ENCODE measurements around the gene IL25. TPM values are rescaled to one million over a fixed set of nuclear protein-coding genes. Genes with fewer than 3 reads are reported as not detected.

Gene IL25
- total and polyA plus RNA-seq, 2 experiments from 2014 or later = not detected

DNA sequence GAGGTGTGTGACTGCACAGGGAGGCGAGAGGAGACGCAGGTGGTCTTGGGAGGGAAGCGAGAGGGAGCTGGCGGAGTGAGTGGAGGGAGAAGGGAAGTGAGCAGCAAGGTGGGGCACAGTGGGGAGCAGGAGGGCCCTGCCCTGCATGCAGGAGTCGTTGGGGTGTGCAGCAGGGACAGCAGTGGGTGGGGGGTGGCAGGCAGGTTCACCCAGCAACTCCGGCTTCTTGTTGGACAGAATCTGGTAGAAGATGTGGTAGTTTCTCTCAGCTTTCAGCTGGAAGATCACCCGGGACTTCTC is 30.5 kb downstream of the IL25 start (continued):
- TF ChIP-seq, protein P1, sequence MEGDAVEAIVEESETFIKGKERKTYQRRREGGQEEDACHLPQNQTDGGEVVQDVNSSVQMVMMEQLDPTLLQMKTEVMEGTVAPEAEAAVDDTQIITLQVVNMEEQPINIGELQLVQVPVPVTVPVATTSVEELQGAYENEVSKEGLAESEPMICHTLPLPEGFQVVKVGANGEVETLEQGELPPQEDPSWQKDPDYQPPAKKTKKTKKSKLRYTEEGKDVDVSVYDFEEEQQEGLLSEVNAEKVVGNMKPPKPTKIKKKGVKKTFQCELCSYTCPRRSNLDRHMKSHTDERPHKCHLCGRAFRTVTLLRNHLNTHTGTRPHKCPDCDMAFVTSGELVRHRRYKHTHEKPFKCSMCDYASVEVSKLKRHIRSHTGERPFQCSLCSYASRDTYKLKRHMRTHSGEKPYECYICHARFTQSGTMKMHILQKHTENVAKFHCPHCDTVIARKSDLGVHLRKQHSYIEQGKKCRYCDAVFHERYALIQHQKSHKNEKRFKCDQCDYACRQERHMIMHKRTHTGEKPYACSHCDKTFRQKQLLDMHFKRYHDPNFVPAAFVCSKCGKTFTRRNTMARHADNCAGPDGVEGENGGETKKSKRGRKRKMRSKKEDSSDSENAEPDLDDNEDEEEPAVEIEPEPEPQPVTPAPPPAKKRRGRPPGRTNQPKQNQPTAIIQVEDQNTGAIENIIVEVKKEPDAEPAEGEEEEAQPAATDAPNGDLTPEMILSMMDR (conservative IDR thresholded peaks at IDR 0.05; ENCODE audit: low read depth in 2 of 2) = no peak
- no peak for TF ChIP-seq NANOG (IDR thresholded peaks at IDR 0.05; ENCODE audit: borderline replicate concordance)
- TF ChIP-seq STAT1 (IDR thresholded peaks at IDR 0.05; ENCODE audit: unreplicated experiment) = no peak
- no peak for TF ChIP-seq CREB1 (CRISPR knock-in tag; IDR thresholded peaks at IDR 0.05; ENCODE audit: low read depth)

DNA sequence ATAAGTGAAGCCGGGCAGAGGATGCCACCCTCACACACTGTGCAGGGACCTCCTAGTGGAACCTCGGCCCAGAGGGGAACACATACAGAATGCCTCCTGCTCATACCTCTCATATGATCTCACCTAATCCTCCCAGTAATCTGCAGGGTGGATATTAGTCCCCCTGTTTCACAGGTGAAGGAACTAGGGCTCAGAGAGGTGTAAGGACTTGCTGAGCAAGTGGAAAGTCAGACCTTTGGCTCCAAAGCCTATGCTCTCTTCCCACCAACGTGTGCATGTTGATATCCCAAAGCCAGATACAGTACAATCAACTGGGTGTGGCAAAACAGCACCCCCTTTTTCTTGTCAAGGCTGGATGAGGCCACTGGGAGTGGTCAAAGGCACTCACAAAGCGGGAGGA is 31.3 kb downstream of the IL25 start:
- Histone ChIP-seq H3K4me3 (no peak overlapping the region), H3K27ac (ENCODE audit: low read depth) (no peak overlapping the region), H3K9me2 (ENCODE audit: insufficient read depth) (no peaks in the 10 kb centered on the region), H2AFZ (no peak overlapping the region), H3K36me3 (ENCODE audit: insufficient read depth) (no peaks in the 10 kb centered on the region), H4K20me1 (replicated peaks; ENCODE audit: insufficient read depth) (no peaks in the 10 kb centered on the region), H3K27me3 (ENCODE audit: insufficient read depth) (no peaks in the 10 kb centered on the region), H3K4me1 (ENCODE audit: insufficient read depth) (no peaks in the 10 kb centered on the region), H3K79me2 (replicated peaks; ENCODE audit: insufficient read depth) (no peaks in the 10 kb centered on the region), H3F3A (replicated peaks; ENCODE audit: low read depth) (no peaks in the 10 kb centered on the region), H3K4me2 (no peak overlapping the region)
- ATAC-seq (no peak), DNase-seq (ENCODE audit: low spot score) (no peak)
- H3K4me1 Mint-ChIP-seq = peaks cover 6% of the 10 kb centered on the region; the same call in 1 of the 3 replicates
- no peak overlapping the region for H3K4me3 Mint-ChIP-seq
- no peak overlapping the region for H3K27ac Mint-ChIP-seq
- peaks cover 22% of the 10 kb centered on the region for H3K27me3 Mint-ChIP-seq (ENCODE audit: insufficient read depth, low read depth, poor library complexity)
- H3K9me3 Mint-ChIP-seq = no peaks in the 10 kb centered on the region; the same call in 2 of the 3 replicates
- TF ChIP-seq, protein P1 (conservative IDR thresholded peaks at IDR 0.05; ENCODE audit: low read depth in 2 of 2) = no peak
- no peak for TF ChIP-seq POLR2AphosphoS5 (IDR thresholded peaks at IDR 0.05; ENCODE audit: low read depth)
- no peak for TF ChIP-seq ZNF114 (CRISPR knock-in tag; IDR thresholded peaks at IDR 0.05)
- no peak for TF ChIP-seq JUNB (IDR thresholded peaks at IDR 0.05; ENCODE audit: unreplicated experiment)
- TF ChIP-seq, protein P2, sequence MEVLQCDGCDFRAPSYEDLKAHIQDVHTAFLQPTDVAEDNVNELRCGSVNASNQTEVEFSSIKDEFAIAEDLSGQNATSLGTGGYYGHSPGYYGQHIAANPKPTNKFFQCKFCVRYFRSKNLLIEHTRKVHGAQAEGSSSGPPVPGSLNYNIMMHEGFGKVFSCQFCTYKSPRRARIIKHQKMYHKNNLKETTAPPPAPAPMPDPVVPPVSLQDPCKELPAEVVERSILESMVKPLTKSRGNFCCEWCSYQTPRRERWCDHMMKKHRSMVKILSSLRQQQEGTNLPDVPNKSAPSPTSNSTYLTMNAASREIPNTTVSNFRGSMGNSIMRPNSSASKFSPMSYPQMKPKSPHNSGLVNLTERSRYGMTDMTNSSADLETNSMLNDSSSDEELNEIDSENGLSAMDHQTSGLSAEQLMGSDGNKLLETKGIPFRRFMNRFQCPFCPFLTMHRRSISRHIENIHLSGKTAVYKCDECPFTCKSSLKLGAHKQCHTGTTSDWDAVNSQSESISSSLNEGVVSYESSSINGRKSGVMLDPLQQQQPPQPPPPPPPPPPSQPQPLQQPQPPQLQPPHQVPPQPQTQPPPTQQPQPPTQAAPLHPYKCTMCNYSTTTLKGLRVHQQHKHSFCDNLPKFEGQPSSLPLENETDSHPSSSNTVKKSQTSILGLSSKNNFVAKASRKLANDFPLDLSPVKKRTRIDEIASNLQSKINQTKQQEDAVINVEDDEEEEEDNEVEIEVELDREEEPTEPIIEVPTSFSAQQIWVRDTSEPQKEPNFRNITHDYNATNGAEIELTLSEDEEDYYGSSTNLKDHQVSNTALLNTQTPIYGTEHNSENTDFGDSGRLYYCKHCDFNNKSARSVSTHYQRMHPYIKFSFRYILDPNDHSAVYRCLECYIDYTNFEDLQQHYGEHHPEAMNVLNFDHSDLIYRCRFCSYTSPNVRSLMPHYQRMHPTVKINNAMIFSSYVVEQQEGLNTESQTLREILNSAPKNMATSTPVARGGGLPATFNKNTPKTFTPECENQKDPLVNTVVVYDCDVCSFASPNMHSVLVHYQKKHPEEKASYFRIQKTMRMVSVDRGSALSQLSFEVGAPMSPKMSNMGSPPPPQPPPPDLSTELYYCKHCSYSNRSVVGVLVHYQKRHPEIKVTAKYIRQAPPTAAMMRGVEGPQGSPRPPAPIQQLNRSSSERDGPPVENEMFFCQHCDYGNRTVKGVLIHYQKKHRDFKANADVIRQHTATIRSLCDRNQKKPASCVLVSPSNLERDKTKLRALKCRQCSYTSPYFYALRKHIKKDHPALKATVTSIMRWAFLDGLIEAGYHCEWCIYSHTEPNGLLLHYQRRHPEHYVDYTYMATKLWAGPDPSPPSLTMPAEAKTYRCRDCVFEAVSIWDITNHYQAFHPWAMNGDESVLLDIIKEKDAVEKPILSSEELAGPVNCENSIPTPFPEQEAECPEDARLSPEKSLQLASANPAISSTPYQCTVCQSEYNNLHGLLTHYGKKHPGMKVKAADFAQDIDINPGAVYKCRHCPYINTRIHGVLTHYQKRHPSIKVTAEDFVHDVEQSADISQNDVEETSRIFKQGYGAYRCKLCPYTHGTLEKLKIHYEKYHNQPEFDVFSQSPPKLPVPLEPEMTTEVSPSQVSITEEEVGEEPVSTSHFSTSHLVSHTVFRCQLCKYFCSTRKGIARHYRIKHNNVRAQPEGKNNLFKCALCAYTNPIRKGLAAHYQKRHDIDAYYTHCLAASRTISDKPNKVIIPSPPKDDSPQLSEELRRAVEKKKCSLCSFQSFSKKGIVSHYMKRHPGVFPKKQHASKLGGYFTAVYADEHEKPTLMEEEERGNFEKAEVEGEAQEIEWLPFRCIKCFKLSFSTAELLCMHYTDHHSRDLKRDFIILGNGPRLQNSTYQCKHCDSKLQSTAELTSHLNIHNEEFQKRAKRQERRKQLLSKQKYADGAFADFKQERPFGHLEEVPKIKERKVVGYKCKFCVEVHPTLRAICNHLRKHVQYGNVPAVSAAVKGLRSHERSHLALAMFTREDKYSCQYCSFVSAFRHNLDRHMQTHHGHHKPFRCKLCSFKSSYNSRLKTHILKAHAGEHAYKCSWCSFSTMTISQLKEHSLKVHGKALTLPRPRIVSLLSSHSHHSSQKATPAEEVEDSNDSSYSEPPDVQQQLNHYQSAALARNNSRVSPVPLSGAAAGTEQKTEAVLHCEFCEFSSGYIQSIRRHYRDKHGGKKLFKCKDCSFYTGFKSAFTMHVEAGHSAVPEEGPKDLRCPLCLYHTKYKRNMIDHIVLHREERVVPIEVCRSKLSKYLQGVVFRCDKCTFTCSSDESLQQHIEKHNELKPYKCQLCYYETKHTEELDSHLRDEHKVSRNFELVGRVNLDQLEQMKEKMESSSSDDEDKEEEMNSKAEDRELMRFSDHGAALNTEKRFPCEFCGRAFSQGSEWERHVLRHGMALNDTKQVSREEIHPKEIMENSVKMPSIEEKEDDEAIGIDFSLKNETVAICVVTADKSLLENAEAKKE (CRISPR knock-in tag; IDR thresholded peaks at IDR 0.05) = no peak
- no peak for TF ChIP-seq EZH2phosphoT487 (IDR thresholded peaks at IDR 0.05; ENCODE audit: unreplicated experiment)
- no peak for TF ChIP-seq ZNF331 (CRISPR knock-in tag; IDR thresholded peaks at IDR 0.05; ENCODE audit: low read depth)
- no peak for TF ChIP-seq NANOG (IDR thresholded peaks at IDR 0.05; ENCODE audit: borderline replicate concordance)
- TF ChIP-seq CREB1 (CRISPR knock-in tag; IDR thresholded peaks at IDR 0.05; ENCODE audit: low read depth) = no peak
- H3K36me3 Mint-ChIP-seq (ENCODE audit: low read depth) = no peaks in the 10 kb centered on the region; the same call in 2 of the 3 replicates

Measured in GM23338 (cell line).